ENCODE results near the gene SPPL2A. TPM values are rescaled to one million over a fixed set of nuclear protein-coding genes. Genes with fewer than 3 reads are reported as not detected.

Gene SPPL2A
- total and polyA plus RNA-seq, 10 of the 15 experiments (the other 5 are each of a cell fraction or from before 2014, with no cell fraction given), result 11.3 to 83.8 (median 44.0) TPM

GRCh38 chr15:50778086-50778485 is 12.6 kb upstream of the SPPL2A start:
- ATAC-seq, result no peak

More at GRCh38 chr15:50778086-50778485, 12.6 kb upstream of the SPPL2A start:
- SMC1A ChIA-PET (ENCODE audit: uncharacterized antibody, unreplicated experiment), result no interaction called here
- Histone ChIP-seq H2AFZ (ENCODE audit: control insufficient read depth, low read depth, low read length) (no peak overlapping the region), H3K9me3 (replicated peaks; ENCODE audit: control insufficient read depth, insufficient read depth, low read length) (no peaks in the 10 kb centered on the region), H3K4me3 (no peak overlapping the region), H3K27me3 (replicated peaks in 1 of 2; ENCODE audit: control insufficient read depth in 2 of 2, insufficient read depth in 2 of 2, low read length in 1 of 2) (no peaks in the 10 kb centered on the region), H3K9ac (ENCODE audit: control insufficient read depth, insufficient read depth, low read length) (no peak overlapping the region), H3K36me3 (ENCODE audit: control insufficient read depth in 2 of 2, insufficient read depth in 2 of 2, low read length in 1 of 2) (no peaks in the 10 kb centered on the region), H3K79me2 (ENCODE audit: control insufficient read depth, insufficient read depth, low read length) (no peaks in the 10 kb centered on the region), H3K4me1 (ENCODE audit: control insufficient read depth, insufficient read depth, low read length) (no peaks in the 10 kb centered on the region), H4K20me1 (ENCODE audit: control insufficient read depth, insufficient read depth) (no peaks in the 10 kb centered on the region), H3K27ac (ENCODE audit: control insufficient read depth, insufficient read depth) (no peak overlapping the region), H3K4me2 (ENCODE audit: control insufficient read depth, insufficient read depth) (no peak overlapping the region)
- WGBS (ENCODE audit: insufficient coverage, insufficient replicate concordance, low lambda C conversion rate, missing lambda C conversion rate), result 79% methylated on average over 5 of the region's 5 CpGs
- in situ Hi-C loops (cut with MboI) (no loop called here), intact Hi-C loops (cut with micrococcal nuclease; ENCODE audit: unreplicated experiment) (no loop called here)
- TF ChIP-seq, protein P1, sequence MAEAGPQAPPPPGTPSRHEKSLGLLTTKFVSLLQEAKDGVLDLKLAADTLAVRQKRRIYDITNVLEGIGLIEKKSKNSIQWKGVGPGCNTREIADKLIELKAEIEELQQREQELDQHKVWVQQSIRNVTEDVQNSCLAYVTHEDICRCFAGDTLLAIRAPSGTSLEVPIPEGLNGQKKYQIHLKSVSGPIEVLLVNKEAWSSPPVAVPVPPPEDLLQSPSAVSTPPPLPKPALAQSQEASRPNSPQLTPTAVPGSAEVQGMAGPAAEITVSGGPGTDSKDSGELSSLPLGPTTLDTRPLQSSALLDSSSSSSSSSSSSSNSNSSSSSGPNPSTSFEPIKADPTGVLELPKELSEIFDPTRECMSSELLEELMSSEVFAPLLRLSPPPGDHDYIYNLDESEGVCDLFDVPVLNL (IDR thresholded peaks at IDR 0.05; ENCODE audit: low read depth, low read length), result no peak
- TF ChIP-seq SMARCA5 (IDR thresholded peaks at IDR 0.05) (no peak), BCL3 (IDR thresholded peaks at IDR 0.05; ENCODE audit: borderline replicate concordance, insufficient read depth, low read depth, low read length, poor library complexity, severe bottlenecking) (no peak), ESRRA (IDR thresholded peaks at IDR 0.05; ENCODE audit: low read length) (no peak), MEF2B (IDR thresholded peaks at IDR 0.05; ENCODE audit: partially characterized antibody, poor library complexity, severe bottlenecking) (no peak), ZNF207 (IDR thresholded peaks at IDR 0.05; ENCODE audit: borderline replicate concordance) (no peak), SMC3 (IDR thresholded peaks at IDR 0.05; ENCODE audit: borderline replicate concordance, low read length) (no peak), HDAC6 (IDR thresholded peaks at IDR 0.05; ENCODE audit: unreplicated experiment) (no peak), CREM (IDR thresholded peaks at IDR 0.05; ENCODE audit: low read depth) (no peak), POLR2A (IDR thresholded peaks at IDR 0.05; ENCODE audit: low read depth, low read length) (no peak), ZNF384 (IDR thresholded peaks at IDR 0.05; ENCODE audit: borderline replicate concordance, low read depth, low read length) (no peak)
- TF ChIP-seq, protein P2, sequence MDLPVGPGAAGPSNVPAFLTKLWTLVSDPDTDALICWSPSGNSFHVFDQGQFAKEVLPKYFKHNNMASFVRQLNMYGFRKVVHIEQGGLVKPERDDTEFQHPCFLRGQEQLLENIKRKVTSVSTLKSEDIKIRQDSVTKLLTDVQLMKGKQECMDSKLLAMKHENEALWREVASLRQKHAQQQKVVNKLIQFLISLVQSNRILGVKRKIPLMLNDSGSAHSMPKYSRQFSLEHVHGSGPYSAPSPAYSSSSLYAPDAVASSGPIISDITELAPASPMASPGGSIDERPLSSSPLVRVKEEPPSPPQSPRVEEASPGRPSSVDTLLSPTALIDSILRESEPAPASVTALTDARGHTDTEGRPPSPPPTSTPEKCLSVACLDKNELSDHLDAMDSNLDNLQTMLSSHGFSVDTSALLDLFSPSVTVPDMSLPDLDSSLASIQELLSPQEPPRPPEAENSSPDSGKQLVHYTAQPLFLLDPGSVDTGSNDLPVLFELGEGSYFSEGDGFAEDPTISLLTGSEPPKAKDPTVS (IDR thresholded peaks at IDR 0.05; ENCODE audit: low read depth, low read length), result no peak
- TF ChIP-seq, protein P3, sequence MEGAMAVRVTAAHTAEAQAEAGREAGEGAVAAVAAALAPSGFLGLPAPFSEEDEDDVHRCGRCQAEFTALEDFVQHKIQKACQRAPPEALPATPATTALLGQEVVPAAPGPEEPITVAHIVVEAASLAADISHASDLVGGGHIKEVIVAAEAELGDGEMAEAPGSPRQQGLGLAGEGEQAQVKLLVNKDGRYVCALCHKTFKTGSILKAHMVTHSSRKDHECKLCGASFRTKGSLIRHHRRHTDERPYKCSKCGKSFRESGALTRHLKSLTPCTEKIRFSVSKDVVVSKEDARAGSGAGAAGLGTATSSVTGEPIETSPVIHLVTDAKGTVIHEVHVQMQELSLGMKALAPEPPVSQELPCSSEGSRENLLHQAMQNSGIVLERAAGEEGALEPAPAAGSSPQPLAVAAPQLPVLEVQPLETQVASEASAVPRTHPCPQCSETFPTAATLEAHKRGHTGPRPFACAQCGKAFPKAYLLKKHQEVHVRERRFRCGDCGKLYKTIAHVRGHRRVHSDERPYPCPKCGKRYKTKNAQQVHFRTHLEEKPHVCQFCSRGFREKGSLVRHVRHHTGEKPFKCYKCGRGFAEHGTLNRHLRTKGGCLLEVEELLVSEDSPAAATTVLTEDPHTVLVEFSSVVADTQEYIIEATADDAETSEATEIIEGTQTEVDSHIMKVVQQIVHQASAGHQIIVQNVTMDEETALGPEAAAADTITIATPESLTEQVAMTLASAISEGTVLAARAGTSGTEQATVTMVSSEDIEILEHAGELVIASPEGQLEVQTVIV (IDR thresholded peaks at IDR 0.05; ENCODE audit: borderline replicate concordance, partially characterized antibody), result no peak
- no peak for FAIRE-seq
- DNase-seq (ENCODE audit: low read depth, low spot score), result no peak
- BruUV-seq (replicated peaks), result no TSS peak
- CTCF ChIA-PET, result interaction anchor here (1.1 kb wide), 1 partner anchor 98 kb away, joined by 3 read pairs; no protein-coding TSS in a partner anchor
- POLR2A ChIA-PET, result no interaction called here
- RAD21 ChIA-PET (ENCODE audit: unreplicated experiment), result interaction anchor here (1.4 kb wide), 1 partner anchor 14 kb away, joined by 3 read pairs; no protein-coding TSS in a partner anchor

All from GM12878 (cell line).